GM18519 (cell line): ENCODE measurements around the gene ATG5.
"Not testable (repeated sequence)": the region's sequence is repeated elsewhere in the genome, so short reads cannot be mapped to it uniquely, and the experiment has no call there.

ENCODE experiments used
- ATAC-seq: cut with Tn5 transposase; IDR thresholded peaks from one replicate; pipeline ENCODE4 v1.9.1; 2021; ENCODE audit warnings: mild to moderate bottlenecking, moderate library complexity; ENCODE audit not compliant: unreplicated experiment, low FRiP score

Gene ATG5

GRCh38 chr6:106160189-106160588 is 165.4 kb downstream of the ATG5 start:
- ATAC-seq, result no peak

DNA sequence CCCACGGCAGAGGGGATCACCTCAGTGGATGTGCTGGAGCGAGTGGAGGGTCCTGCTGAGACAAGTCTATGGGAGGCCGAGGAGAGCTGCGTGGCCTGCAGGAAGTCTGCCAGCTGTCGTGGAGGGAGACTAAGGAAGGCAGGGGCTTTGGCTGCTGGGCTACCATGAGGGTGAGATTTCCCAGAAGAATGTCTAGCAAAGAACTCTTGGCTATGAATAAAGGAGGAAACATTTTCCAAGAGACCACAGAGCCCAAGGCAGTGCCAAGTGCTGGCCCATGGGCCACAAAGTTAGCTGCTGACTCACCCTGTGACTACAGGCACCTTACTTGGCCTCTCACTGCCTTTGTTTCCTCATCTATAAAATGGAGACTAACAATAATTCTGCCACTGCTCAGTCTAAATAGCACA is 166.0 kb downstream of the ATG5 start:
- ATAC-seq, result no peak

DNA sequence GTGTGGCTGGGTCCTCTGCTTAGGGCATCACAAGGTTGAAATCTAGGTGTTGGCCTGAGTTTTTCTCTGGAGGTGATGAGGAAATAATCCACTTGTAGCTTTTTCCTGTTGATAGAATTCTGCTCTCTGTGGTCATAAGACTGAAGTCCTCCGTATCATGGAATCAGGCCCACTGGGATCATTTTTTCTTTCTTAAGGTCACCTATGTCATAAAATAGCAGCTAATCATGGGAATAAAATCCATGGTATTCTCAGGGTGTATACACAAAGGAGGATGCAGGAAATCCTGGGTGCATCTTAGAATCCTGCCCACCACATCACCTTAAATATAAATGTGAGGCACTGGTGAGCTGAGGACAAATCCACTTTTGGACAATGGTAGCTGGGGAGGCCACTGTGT is 166.7 kb downstream of the ATG5 start:
- no peak for ATAC-seq

GRCh38 chr6:106156863-106157262 is 168.7 kb downstream of the ATG5 start:
- ATAC-seq, result no peak

DNA sequence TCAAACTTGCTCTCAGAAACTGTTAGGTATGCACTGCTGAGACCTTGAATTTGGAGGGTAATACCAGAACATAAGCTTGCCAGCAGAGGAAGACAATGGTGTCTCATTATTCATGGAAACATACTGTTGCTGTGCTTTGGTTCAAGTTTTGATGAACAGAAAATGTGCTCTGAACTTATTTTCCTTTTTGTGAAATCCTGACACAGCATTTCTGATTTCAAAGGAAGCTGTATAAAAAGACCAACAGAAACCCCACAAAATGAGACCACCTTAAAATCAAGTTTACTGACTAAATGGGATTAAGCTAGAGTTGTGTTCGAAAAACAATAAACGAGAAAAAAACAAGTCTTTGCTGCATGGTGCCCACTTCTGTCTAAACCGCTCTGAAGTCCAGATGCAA is 169.1 kb downstream of the ATG5 start:
- no peak for ATAC-seq

DNA sequence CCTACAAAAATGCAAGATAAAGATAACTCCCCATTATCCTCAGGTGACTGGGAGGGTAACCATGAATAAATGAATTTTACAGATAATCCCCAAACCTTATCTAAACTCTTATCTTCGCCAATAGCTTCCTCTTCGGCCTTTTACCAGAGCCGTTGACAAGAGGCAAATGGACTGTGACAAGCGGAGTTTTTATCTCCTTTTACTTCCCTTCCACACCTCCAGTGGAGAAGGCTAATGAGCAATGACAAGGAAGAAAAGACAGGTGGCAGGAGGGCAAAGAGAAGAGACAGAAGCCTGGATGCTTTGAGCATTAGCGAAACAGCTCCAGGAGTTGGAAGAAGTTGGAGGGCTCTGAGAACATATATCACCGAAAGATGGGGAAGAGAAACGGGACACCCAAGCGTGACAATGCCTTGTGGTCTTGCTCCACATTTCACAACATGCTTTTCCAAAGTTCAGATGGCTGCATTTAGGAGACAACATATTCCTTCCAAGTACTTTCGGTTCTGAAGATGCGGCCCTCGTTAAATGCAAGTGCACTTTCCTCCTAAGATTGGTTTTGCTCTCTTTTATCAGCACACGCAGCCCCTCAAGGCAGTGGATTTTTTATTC is 170.2 kb downstream of the ATG5 start:
- ATAC-seq, result no peak

DNA sequence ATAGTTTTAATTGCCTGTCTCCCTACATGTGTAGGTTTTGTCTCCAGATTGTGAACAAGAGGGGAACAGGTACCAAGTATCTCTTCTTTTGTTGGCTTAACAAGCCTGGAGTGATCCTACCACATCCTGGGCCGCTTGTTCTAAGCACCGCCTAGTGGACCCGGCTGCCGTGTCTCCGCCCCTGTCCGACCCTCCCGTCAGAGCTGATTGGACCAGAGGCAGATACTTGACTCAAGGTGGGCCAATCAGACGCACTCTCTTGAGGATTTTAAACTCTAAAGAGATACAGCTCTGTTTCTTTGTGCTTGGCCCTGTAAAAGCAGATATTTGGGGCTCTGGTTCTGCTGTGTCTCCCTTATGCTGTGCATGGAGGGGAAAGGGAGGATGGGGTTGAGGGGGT is 171.2 kb downstream of the ATG5 start:
- no peak for ATAC-seq

- ATAC-seq, result no peak
These were observed 172.6 kb downstream of the ATG5 start for GRCh38 chr6:106152952-106153351.

DNA sequence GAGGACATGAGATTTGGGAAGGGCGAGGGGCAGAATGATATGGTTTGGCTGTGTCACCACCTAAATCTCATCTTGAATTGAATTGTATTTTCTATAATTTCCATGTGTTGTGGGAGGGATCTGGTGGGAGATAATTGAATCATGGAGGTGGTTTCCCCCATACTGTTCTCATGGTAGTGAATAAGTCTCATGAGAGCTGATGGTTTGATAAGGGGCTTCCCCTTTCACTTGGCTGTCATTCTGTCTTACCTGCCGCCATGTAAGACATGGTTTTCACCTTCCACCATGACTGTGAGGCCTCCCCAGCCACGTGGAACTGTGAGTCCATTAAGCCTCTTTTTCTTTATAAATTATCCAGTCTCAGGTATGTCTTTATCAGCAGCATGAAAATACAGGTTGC is 173.1 kb downstream of the ATG5 start:
- not testable (repeated sequence) for ATAC-seq

GRCh38 chr6:106149472-106150069 is 176.0 kb downstream of the ATG5 start:
- ATAC-seq, result no peak

DNA sequence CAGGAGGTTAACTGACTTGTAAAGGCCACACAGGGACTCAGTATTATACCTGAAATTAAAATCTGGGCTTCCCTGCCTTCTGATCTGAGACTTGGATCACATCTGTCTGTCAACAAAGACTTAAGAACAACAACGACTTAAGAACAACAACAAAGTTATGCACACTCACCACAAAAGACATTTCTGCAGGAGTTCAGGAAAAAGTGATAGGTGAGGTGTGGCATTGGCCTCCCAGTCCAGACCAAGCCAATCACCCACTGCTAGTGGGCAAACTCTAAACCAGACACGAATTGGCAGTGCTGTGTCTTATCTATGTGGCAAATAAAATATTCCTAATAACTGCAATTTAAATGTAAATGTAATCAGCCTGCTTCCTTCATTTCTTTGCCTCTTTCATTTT is 178.1 kb downstream of the ATG5 start:
- ATAC-seq, result no peak

DNA sequence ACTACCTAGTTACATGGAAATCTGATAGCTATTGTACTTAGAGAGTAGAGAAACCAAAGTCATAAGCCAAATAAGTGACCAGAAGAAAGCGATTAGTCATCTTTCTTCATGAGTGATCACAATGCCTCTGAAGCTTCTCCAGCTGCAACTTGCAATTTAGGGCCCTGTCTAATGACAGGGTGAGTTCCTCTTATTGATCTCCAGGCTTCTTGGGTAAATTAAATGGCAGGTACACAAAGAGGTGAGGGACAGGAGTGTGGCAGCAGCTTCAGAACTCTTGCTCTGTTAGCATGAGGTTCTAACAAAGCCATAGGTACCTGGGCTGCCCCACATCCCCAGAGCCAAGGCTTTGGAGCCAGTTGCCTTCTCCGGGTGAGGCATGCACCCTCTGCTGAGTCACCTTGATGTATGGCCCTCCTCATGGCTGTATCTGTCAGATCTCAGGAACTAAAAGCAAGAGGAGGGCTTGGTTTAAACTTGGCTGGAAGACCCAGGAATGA is 178.7 kb downstream of the ATG5 start:
- peak; percentile 43 for ATAC-seq

- no peak for ATAC-seq
These were observed 179.8 kb downstream of the ATG5 start for GRCh38 chr6:106145741-106146227.

DNA sequence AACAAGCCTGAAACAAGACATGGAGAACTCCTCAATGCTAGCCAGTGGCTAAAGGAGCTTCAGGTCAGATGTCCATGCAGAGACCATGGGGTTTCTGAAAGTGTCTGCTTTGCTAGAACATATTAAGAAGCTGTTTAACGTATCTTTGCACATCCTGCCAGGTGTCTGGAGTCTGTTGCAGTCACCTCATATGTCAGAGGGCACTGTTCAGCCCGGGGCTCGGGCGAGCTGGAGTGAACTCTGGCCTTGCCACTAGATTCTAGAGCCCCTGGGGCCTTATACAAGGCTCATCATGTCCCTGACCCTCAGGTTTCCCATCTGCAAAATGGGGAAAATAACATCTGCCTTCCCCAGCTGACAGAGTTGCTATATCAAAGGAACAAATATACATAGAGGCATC is 180.4 kb downstream of the ATG5 start:
- ATAC-seq, result no peak

DNA sequence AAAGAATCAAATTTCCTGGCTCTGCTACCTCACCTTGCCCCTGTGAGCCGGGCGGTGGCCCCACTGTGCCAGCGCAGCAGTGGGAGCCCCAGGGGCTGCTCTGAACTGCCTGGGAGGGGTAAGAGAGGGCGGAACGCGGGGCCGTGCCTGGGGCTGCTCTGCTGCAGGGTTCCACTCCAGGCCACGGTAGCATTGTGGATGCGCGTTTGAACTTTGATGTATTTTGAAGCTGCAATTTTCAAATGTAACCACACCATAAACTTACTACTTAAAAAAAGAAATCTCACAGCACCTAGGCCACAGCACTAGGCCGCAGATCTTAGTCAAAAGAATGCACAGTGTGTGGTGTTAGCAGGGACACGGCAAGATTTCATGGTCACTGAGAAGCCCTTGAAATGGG is 181.9 kb downstream of the ATG5 start:
- ATAC-seq, result no peak

DNA sequence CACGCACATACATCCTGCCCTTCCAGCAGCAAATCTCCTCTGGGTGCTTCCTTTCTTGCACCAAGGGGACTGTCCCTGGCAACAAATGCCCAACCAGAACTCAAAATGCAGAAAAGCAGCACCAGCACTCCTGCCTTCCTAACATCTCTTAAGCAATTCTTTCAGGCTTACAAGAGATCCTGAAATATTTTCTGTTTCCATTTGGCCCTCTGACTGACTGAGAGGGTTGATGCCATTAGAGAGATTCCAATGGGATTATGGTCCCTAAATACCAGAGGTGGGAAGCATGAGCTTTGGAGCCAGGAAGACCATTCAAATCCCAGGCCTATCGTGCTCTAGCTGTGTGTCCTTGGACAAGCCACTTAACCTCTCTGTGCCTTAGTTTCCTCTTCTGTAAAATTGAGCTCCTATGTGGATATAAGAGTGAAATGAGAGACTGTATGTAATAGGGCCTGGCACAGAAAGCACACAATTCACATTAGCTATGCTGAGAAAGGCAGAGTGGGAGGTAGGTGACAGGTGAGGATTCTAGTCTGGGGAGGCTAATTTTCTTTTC is 182.6 kb downstream of the ATG5 start:
- no peak for ATAC-seq

DNA sequence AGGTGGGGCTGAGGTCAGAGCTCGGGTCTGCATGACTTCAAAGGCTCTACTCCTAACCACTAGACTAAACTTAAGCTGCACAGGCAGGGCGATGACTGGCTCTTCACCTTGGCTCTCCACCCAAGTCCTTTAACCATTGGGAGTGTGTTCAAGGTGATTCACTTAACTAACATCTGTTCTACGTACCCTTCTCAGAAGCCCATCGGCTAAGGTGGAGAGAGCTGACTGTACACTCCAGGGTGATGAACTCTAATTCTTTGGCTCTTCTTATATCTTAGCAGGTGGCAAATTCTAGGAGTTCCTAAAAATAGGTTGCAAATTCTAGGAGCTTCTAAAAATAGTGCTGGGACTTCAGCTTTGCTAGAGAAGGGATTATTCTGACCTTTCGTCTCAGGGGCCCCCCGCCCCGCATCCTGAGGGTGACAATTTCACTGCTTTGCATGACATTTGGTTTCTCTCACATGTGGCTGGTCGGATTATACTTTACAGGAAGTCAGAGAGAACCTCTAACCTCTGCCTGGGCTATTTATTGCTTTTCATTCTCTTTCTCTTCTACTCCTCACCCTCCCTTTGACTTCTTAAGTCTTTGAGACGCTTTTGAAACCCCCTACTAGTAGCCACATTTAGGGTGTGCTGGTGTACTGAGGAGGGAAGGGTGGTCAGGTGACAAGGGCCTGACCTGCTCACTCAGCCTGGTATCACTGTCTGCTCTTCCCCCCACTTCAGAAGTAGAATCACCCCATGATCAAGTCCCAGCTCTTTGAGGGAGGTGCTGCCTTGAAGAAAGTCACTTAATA is 183.9 kb downstream of the ATG5 start:
- peak; percentile 78 for ATAC-seq

DNA sequence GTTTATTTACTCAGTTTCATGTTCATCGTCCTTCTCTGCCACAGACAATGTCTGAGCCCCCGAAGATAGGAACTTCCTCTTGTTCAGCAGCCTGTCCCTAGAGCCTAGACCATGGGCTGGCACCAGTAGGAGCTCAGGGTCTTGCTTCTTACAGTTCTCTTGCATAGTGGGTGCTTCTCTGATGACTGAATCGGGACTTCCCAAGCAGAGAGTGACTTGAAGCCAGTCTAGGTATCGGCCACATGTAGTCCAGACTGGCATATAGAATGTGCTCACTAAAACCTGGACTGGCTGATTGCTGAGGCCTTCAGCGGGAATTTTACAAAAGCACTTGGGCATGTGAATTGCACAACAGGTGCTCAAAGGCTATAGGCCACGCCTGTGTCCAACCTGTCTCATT is 187.4 kb downstream of the ATG5 start:
- ATAC-seq, result no peak

DNA sequence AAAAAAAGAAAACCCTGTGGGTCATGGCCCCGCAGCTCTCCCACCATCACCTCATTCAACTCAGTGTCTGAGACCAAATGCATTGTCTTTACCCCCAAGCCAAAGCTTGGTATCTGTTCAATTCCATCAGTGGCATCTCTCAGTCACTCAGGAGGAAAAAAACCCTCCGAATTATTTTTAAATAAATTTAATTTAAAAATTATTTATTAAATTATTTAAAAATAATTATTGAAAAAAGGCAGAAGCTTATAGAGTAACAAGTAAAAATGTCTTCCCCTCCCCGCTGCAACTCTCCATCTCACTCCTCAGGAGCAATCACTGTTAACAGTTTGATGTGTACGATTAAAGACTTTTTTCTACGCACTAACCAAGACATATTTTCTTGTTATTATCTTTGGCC is 188.7 kb downstream of the ATG5 start:
- ATAC-seq, result no peak

- ATAC-seq, result no peak
These were observed 189.5 kb downstream of the ATG5 start for GRCh38 chr6:106135911-106136571.
